ENCODE measurements around the gene CNIH3.

Gene CNIH3

GRCh38 chr1:224616756-224617409 is 766 bp downstream of the CNIH3 start:
- no peak for DNase-seq

- DNase-seq = no peak
Observed at GRCh38 chr1:224617410-224618355, 1.6 kb downstream of the CNIH3 start.

- no peak for DNase-seq
Observed at GRCh38 chr1:224619209-224619608, 3.1 kb downstream of the CNIH3 start.

- DNase-seq = no peak
Observed at GRCh38 chr1:224620105-224620504, 4.0 kb downstream of the CNIH3 start.

- no peak for DNase-seq
Observed at GRCh38 chr1:224621813-224622682, 5.9 kb downstream of the CNIH3 start.

- no peak for DNase-seq
Observed at GRCh38 chr1:224622831-224623230, 6.7 kb downstream of the CNIH3 start.

- DNase-seq = no peak
Observed at GRCh38 chr1:224623310-224623714, 7.2 kb downstream of the CNIH3 start.

GRCh38 chr1:224623743-224624333 is 7.7 kb downstream of the CNIH3 start:
- DNase-seq = peak; percentile 83

GRCh38 chr1:224624432-224624831 is 8.3 kb downstream of the CNIH3 start:
- DNase-seq = no peak

- DNase-seq = no peak
Observed at GRCh38 chr1:224626042-224626441, 9.9 kb downstream of the CNIH3 start.

- no peak for DNase-seq
Observed at GRCh38 chr1:224629965-224630364, 13.8 kb downstream of the CNIH3 start.

GRCh38 chr1:224631462-224632115 is 15.5 kb downstream of the CNIH3 start:
- DNase-seq = no peak

- DNase-seq = no peak
Observed at GRCh38 chr1:224632381-224632871, 16.3 kb downstream of the CNIH3 start.

GRCh38 chr1:224632921-224633321 is 16.8 kb downstream of the CNIH3 start:
- no peak for DNase-seq

- DNase-seq = no peak
Observed at GRCh38 chr1:224635356-224635755, 19.2 kb downstream of the CNIH3 start.

- no peak for DNase-seq
Observed at GRCh38 chr1:224637515-224637914, 21.4 kb downstream of the CNIH3 start.

- DNase-seq = no peak
Observed at GRCh38 chr1:224637936-224638335, 21.8 kb downstream of the CNIH3 start.

GRCh38 chr1:224639426-224639975 is 23.4 kb downstream of the CNIH3 start:
- DNase-seq = no peak

GRCh38 chr1:224640018-224640417 is 23.9 kb downstream of the CNIH3 start:
- DNase-seq = no peak

GRCh38 chr1:224640587-224640986 is 24.5 kb downstream of the CNIH3 start:
- no peak for DNase-seq

- DNase-seq = no peak
Observed at GRCh38 chr1:224641030-224641429, 24.9 kb downstream of the CNIH3 start.

- no peak for DNase-seq
Observed at GRCh38 chr1:224643653-224644052, 27.5 kb downstream of the CNIH3 start.

Data from CD4-positive, alpha-beta T cell treated with Interleukin-4 for 4 hours (primary cell).